ENCODE results near the gene UXT.

GRCh38 chrX:47664737-47665136 is 5.8 kb upstream of the UXT start:
- TF ChIP-seq CTCF (IDR thresholded peaks at IDR 0.05) (no peak), SIN3A (IDR thresholded peaks at IDR 0.05; ENCODE audit: borderline replicate concordance, insufficient read depth, low read depth, low read length) (no peak)

All from Panc1 (cell line).